GM23248 (cell line): Measurements from ENCODE around the gene CCNY.

Source experiments
- EZH2 ChIP-seq: fragments of 200-600 bp; sonication (generic); IDR thresholded peaks from 2 replicates; pipeline ENCODE4 v1.6.1; 2018; ENCODE audit warnings: antibody characterized with exemption, mild to moderate bottlenecking; ENCODE audit not compliant: insufficient read depth, poor library complexity, severe bottlenecking
- EZH2phosphoT487 ChIP-seq: fragments of 200-600 bp; sonication (generic); IDR thresholded peaks from 2 replicates; pipeline ENCODE4 v1.6.1; 2018; ENCODE audit warnings: antibody characterized with exemption, moderate library complexity, mild to moderate bottlenecking, low read depth; ENCODE audit not compliant: insufficient read depth

DNA sequence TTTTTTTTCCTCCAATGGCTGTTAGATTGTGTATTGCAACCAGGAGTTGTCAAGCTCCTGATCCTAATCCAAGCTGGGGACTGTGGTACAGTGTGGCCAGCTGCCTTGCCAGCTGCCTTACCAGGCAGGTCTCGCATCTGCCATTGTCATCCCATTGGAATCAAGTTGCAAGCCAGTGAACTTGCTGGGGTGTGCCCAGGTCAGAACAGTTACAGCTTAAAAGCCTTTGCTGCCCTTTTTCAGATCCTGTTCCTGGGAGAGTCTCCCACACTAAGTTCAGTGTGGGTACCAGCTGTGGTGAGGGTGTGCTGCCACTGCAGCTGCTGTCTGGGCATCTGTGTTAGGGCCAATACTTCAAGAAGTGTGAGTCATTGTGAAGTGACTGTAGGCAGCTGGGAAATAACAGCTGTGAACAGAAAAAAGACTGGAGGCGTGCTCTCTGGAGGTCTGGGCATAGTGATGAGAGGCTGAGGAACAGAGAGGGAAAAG is 72.8 kb downstream of the CCNY start:
- TF ChIP-seq EZH2phosphoT487: no peak
- TF ChIP-seq EZH2: no peak
